ENCODE data around the gene NOSTRIN. TPM values are rescaled to one million over a fixed set of nuclear protein-coding genes. Genes with fewer than 3 reads are reported as not detected.

NOSTRIN gene
- total and polyA plus RNA-seq, 4 donors = 4.1 to 16.7 (median 8.5) TPM

DNA sequence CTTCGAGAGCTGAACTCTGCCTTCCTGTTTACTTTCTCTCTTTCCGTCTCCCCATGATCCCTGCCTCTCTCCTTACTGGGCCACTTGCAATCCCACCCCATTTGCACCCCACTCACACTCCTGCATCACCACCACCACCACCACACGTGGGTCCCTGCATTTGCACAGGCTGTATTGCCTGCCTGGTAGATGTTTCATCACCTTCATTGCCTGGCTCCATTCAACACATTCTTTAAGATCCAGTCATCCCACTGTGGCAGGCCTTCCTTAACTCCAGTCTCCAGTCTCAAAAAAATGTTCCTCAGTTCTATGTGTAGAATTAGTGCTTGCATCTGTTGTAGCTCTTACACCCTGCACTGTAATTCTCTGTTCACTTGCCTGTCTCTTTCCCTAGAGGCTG, 13.9 kb downstream of the NOSTRIN start:
- H3K27ac ChIP-seq (ENCODE audit: low read depth in 1 of 2, low read length in 2 of 2) = no peak overlapping the region
- WGBS = 80% methylated on average over 3 of the region's 3 CpGs

DNA sequence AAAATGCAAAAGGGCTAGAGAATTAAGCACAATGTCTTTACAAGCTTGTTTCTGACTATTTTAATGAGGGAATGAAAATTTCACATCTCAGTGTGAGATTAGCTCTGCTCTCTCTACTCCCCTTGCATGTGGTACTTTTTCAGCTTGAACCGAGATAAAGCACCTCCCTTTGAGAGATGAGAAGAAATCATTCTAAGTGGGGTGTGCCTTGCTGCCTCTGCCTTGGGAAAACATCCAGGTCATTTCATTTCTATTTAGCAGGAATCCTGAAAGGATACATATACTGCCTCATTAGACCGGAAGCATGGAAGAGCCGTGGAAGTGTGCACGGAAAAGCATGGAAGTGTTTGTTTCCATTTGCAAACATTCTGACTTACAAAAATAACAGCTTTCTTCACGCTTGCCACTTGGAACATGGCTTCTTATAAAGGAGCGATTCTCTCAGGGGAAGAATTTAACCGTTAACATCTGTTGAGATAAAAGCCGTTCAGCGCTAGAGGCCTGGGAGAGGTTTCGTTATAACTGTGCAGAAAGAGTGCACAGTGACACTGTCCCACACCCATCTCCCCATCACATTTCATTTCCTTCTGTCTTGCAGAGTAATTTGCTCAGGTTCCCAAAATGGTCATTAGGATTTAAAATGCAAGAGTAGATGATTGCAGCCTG, 16.7 kb downstream of the NOSTRIN start:
- no peak overlapping the region for H3K27ac ChIP-seq (ENCODE audit: low read depth in 1 of 2, low read length in 2 of 2)

More for the DNA sequence above, 13.9 kb downstream of the NOSTRIN start:
- TF ChIP-seq, protein P1, sequence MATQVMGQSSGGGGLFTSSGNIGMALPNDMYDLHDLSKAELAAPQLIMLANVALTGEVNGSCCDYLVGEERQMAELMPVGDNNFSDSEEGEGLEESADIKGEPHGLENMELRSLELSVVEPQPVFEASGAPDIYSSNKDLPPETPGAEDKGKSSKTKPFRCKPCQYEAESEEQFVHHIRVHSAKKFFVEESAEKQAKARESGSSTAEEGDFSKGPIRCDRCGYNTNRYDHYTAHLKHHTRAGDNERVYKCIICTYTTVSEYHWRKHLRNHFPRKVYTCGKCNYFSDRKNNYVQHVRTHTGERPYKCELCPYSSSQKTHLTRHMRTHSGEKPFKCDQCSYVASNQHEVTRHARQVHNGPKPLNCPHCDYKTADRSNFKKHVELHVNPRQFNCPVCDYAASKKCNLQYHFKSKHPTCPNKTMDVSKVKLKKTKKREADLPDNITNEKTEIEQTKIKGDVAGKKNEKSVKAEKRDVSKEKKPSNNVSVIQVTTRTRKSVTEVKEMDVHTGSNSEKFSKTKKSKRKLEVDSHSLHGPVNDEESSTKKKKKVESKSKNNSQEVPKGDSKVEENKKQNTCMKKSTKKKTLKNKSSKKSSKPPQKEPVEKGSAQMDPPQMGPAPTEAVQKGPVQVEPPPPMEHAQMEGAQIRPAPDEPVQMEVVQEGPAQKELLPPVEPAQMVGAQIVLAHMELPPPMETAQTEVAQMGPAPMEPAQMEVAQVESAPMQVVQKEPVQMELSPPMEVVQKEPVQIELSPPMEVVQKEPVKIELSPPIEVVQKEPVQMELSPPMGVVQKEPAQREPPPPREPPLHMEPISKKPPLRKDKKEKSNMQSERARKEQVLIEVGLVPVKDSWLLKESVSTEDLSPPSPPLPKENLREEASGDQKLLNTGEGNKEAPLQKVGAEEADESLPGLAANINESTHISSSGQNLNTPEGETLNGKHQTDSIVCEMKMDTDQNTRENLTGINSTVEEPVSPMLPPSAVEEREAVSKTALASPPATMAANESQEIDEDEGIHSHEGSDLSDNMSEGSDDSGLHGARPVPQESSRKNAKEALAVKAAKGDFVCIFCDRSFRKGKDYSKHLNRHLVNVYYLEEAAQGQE (IDR thresholded peaks at IDR 0.05) = no peak
- no peak for TF ChIP-seq FOXA1 (IDR thresholded peaks at IDR 0.05)
- TF ChIP-seq TAF1 (conservative IDR thresholded peaks at IDR 0.05) = no peak
- no peak for TF ChIP-seq SP1 (IDR thresholded peaks at IDR 0.05)
- no peak for TF ChIP-seq FOXA2 (IDR thresholded peaks at IDR 0.05)
- no peak for TF ChIP-seq RAD21 (IDR thresholded peaks at IDR 0.05)
- no peak for TF ChIP-seq JUND (IDR thresholded peaks at IDR 0.05)
- TF ChIP-seq, protein P2, sequence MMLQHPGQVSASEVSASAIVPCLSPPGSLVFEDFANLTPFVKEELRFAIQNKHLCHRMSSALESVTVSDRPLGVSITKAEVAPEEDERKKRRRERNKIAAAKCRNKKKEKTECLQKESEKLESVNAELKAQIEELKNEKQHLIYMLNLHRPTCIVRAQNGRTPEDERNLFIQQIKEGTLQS (IDR thresholded peaks at IDR 0.05) = no peak
- TF ChIP-seq GABPA (IDR thresholded peaks at IDR 0.05 in 1 of 2, conservative IDR thresholded peaks at IDR 0.05 in 1 of 2) = no peak
- no peak for TF ChIP-seq YY1 (IDR thresholded peaks at IDR 0.05)
- no peak for TF ChIP-seq HNF4A (conservative IDR thresholded peaks at IDR 0.05)
- H3K36me3 ChIP-seq (ENCODE audit: control insufficient read depth in 4 of 4, insufficient read depth in 3 of 4, low read depth in 1 of 4, low read length in 3 of 4) = no peaks in the 10 kb centered on the region
- no peak overlapping the region for H3K4me3 ChIP-seq (ENCODE audit: low read depth in 1 of 3, low read length in 3 of 3)
- no peak overlapping the region for H3K9ac ChIP-seq (ENCODE audit: low read depth in 1 of 2, low read length in 2 of 2)
- no peaks in the 10 kb centered on the region for H3K9me3 ChIP-seq (ENCODE audit: control insufficient read depth in 4 of 4, low read length in 3 of 4)
- peaks cover 0 to 18% (median 10%) of the 10 kb centered on the region in 4 donors for H3K4me1 ChIP-seq (ENCODE audit: control insufficient read depth in 4 of 4, insufficient read depth in 4 of 4, low read length in 3 of 4)
- H3K27me3 ChIP-seq (ENCODE audit: control insufficient read depth in 4 of 4, insufficient read depth in 4 of 4, low read length in 3 of 4) = no peaks in the 10 kb centered on the region
- DNase-seq (ENCODE audit: low spot score) = no peak

More for the DNA sequence above, 16.7 kb downstream of the NOSTRIN start:
- DNase-seq (ENCODE audit: low spot score) = no peak
- Histone ChIP-seq H3K9ac (ENCODE audit: low read depth in 1 of 2, low read length in 2 of 2) (no peak overlapping the region), H3K9me3 (ENCODE audit: control insufficient read depth in 4 of 4, low read length in 3 of 4) (no peaks in the 10 kb centered on the region), H3K27me3 (ENCODE audit: control insufficient read depth in 4 of 4, insufficient read depth in 4 of 4, low read length in 3 of 4) (no peaks in the 10 kb centered on the region), H3K36me3 (ENCODE audit: control insufficient read depth in 4 of 4, insufficient read depth in 3 of 4, low read depth in 1 of 4, low read length in 3 of 4) (no peaks in the 10 kb centered on the region), H3K4me3 (ENCODE audit: low read depth in 1 of 3, low read length in 3 of 3) (no peak overlapping the region), H3K4me1 (ENCODE audit: control insufficient read depth in 4 of 4, insufficient read depth in 4 of 4, low read length in 3 of 4) (peaks cover 0 to 18% (median 10%) of the 10 kb centered on the region in 4 donors)
- WGBS = 77% methylated on average over 10 of the region's 10 CpGs
- TF ChIP-seq, protein P1 (IDR thresholded peaks at IDR 0.05) = no peak
- TF ChIP-seq SP1 (IDR thresholded peaks at IDR 0.05) = no peak

Data from liver (tissue), 9 donors.